CD4-positive, alpha-beta T cell treated with Interleukin-15 for 4 hours (primary cell): ENCODE results near the gene UBXN7.
A peak's percentile ranks its signal among the peaks of the same experiment; 100 is the strongest.
"Not testable (repeated sequence)": the region's sequence is repeated elsewhere in the genome, so short reads cannot be mapped to it uniquely, and the experiment has no call there.

ENCODE experiments used
- DNase-seq: peaks from one replicate; pipeline ENCODE4 v3.0.0-alpha.2; 2020; ENCODE audit warnings: low spot score

Gene UBXN7

GRCh38 chr3:196432137-196432879 is at the start of gene UBXN7:
Gene UBXN7 (minus strand): TSS chr3:196432427. CDS start chr3:196432399, 28 bp downstream.
- DNase-seq = peak; percentile 96

- no peak for DNase-seq
These were observed 45.5 kb upstream of the UBXN7 start for GRCh38 chr3:196477678-196478077.

- no peak for DNase-seq
These were observed 40.1 kb upstream of the UBXN7 start for GRCh38 chr3:196472286-196472685.

- DNase-seq = no peak
These were observed 39.3 kb upstream of the UBXN7 start for GRCh38 chr3:196471551-196471950.

GRCh38 chr3:196470182-196470581 is 38.0 kb upstream of the UBXN7 start:
- DNase-seq = not testable (repeated sequence)

- DNase-seq = no peak
These were observed 31.6 kb upstream of the UBXN7 start for GRCh38 chr3:196463804-196464203.

- DNase-seq = no peak
These were observed 31.2 kb upstream of the UBXN7 start for GRCh38 chr3:196463478-196463756.

- not testable (repeated sequence) for DNase-seq
These were observed 30.7 kb upstream of the UBXN7 start for GRCh38 chr3:196462680-196463477.

- no peak for DNase-seq
These were observed 25.8 kb upstream of the UBXN7 start for GRCh38 chr3:196458063-196458462.

- DNase-seq = peak; percentile 7
These were observed 25.2 kb upstream of the UBXN7 start for GRCh38 chr3:196457470-196457869.

- DNase-seq = no peak
These were observed 22.7 kb upstream of the UBXN7 start for GRCh38 chr3:196454935-196455334.

GRCh38 chr3:196445391-196445790 is 13.2 kb upstream of the UBXN7 start:
- DNase-seq = not testable (repeated sequence)

GRCh38 chr3:196444500-196444894 is 12.3 kb upstream of the UBXN7 start:
- no peak for DNase-seq

- no peak for DNase-seq
These were observed 8.5 kb upstream of the UBXN7 start for GRCh38 chr3:196440696-196441095.

GRCh38 chr3:196440041-196440537 is 7.9 kb upstream of the UBXN7 start:
- DNase-seq = no peak

GRCh38 chr3:196431181-196432136 is 768 bp downstream of the UBXN7 start:
- peak; percentile 30 for DNase-seq

- DNase-seq = no peak
These were observed 4.2 kb downstream of the UBXN7 start for GRCh38 chr3:196428041-196428440.

GRCh38 chr3:196424421-196424820 is 7.8 kb downstream of the UBXN7 start:
- not testable (repeated sequence) for DNase-seq

- DNase-seq = no peak
These were observed 9.0 kb downstream of the UBXN7 start for GRCh38 chr3:196423044-196423781.

- DNase-seq = not testable (repeated sequence)
These were observed 10.6 kb downstream of the UBXN7 start for GRCh38 chr3:196421668-196422067.

- no peak for DNase-seq
These were observed 12.8 kb downstream of the UBXN7 start for GRCh38 chr3:196419386-196419785.
